Measurements from ENCODE around the gene ERP44.
"Not testable (repeated sequence)": the region's sequence is repeated elsewhere in the genome, so short reads cannot be mapped to it uniquely, and the experiment has no call there.

ERP44 gene

DNA sequence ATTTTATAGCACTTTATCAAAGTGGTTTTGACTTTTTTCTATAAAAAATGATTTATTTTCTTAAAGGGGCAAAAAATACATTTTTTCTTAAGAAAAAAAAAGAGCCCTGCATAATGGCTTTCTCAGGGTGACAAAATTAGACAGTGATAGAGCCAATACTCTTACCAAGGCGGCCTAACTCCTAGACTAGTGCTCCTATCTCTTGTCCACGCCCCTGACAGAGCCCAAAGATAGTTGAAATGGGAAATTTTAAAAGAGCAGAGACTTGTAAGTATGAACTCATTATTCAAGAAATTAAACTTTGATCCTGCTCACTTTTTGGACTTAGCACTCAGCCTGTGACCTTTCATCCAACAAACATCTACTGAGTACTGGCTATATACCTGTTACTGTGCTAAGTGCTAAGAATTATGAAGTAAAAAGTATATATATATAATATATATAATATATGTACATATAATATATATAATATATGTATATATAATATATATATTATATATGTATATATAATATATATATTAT is 1.4 kb upstream of the ERP44 start:
- DNase-seq (ENCODE audit: low read depth), result no peak

DNA sequence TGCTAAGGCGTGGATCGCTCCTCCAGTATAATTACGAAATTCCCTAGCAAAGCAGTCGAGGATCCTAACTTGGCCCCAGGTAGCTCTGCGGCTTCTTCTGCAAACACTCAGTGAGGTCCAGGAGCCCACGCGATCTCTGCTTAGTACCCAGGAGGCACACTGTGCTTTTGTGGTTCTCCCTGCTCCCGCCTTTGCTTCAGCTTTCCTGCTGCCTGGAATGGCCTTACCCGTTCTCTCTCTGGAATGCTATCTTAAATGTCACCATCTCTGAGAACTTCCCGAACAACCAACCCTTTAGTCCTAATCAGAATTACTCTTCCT is 882 bp upstream of the ERP44 start:
- DNase-seq (ENCODE audit: low read depth), result no peak

DNA sequence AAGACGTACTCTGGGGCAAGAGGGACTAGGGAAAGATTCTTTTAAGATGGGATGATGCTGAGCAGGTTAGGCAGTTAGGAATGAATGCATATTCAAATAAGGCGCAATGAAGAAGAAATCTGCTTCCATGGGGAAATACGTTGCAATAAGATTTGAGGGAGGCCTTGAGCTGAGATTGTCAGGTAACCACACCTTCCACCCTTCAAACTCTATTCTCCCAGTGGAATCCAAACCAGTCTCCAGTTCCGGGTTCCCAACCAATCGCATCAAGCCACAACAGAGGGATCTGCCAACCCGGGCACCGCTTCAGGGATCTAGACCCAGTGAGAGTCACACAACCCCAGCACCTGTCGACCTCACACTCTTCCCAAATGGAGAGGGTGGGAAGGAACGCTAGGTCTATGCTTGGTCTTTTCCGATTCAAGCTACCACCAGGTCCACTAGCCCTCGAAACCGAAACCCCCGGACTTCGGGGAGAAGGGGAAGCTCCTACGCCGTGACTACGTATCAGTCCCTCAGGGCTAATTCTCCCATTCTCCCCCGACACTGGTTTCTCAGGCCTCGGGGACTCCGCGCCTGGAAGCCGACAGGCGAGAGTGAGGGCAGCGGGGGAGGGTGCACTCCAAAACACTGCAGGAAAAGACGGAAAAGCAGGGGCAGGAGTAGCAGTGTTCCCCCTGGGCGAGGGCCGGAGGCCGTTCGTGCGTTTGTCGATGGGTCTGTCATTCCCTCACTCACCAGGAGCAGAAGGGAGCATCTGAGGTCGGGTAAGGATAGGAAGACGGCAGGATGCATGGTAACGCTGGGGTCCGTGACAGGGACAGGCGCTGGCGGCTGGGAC is 534 bp downstream of the ERP44 start:
- no peak for DNase-seq (ENCODE audit: low read depth)

DNA sequence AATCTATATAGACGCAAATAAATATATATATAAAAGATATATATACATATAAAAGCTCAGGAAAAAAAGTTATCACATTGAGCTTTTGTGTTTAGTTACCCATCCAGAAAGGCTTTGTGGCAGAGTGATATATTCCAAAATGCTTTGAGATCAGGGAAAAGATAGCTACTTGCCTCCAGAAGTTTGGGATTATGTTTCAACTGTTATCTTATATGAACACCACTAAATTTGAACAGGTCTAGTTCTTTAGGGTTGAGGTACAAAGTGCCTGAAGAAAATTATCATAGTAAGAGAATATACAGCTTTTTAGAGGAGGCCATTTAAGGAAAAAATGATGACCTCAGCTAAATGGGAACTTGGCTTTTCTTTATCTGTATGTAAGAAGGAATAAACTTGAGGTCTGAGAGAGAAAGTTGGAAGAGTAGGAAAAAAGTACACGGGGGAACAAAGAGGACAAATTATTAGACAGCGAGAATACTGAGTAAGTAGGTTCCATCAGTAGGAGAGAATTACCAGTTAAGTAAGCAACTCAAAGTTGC is 2.4 kb downstream of the ERP44 start:
- DNase-seq (ENCODE audit: low read depth), result no peak

DNA sequence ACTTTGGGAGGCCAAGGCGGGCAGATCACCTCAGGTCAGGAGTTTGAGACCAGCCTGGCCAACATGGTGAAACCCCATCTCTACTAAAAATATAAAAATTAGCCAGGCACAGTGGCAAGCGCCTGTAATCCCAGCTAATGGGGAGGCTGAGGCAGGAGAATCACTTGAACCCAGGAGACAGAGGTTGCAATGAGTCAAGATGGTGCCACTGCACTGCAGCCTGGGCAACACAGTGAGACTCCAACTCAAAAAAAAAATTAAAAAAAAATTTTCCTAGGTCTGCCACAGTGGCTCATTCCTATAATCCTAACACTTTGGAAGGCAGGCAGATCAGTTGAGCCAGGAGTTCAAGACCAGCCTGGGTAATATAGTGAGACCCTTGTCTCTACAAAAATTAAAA is 4.4 kb downstream of the ERP44 start:
- not testable (repeated sequence) for DNase-seq (ENCODE audit: low read depth)

DNA sequence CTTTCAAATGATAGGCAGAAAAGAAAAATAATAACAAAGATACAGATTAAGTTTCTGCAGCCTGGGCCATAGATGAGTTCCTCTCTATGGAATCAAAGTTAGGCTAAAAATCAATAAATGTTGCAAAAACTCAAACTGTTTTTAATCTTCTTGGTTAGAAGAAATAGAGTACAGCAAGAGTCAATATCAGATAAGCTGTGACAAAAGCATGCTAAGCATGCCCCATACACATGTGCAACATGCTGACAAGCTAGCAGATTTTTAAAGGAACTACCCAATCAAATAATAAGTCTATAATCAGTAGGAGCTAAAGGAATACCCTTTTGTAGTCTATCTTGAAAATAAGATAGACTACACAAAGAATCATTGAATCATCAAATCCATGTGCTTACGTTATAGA is 6.7 kb downstream of the ERP44 start:
- DNase-seq (ENCODE audit: low read depth), result no peak

DNA sequence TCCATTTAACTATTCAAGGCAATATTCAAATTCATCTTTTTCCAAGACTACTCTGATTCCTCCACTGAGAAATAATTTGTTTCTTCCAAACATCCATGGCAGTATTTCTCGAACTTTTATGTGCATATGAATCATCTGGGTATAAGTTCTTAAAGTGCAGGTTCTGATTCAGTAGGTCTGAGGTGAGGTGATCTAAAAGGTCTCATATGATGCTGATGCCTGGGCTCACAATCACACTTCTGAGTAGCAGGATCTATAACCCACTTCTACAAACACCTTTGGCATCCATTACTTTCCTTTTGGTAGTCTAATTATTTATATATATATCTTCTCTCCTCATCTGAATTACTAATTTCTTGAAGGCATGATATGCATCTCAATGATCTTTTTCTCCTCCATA is 7.2 kb downstream of the ERP44 start:
- no peak for DNase-seq (ENCODE audit: low read depth)

DNA sequence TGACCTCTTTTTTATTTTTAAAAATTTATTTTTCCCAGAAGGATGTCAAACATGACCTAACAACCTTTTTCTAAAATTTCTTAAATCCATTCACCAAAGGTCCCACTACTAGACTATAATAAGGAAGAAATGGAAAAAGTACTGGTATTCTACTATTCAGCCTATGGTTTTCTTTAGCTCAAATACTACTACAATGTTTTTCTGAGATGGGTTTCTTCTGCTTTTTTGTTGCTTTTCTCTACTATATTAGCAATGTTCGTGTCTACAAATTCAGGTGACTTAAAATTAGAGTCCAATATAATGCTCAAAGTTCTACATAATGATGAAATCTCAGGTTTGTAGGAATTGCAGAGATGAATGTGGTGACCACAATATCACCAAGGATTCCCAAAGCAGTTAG is 7.9 kb downstream of the ERP44 start:
- no peak for DNase-seq (ENCODE audit: low read depth)

DNA sequence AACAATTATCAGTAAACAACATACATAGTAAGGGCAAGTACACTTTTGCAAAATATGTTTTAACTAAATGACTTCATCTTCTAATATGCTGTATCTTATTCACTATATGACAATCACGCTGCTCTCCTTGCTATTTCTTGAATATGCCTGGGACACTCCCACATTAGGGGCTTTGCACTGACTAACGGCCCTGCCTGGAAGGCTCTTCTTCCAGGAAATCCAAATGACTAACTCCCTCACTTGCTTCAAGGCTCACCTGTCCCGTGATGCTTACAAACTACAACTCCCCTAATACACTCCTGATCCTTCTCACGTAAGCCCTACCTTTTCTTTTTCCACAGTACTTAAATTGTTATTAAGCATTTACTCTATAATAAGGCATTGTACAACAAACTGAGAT is 10.6 kb downstream of the ERP44 start:
- DNase-seq (ENCODE audit: low read depth), result no peak

DNA sequence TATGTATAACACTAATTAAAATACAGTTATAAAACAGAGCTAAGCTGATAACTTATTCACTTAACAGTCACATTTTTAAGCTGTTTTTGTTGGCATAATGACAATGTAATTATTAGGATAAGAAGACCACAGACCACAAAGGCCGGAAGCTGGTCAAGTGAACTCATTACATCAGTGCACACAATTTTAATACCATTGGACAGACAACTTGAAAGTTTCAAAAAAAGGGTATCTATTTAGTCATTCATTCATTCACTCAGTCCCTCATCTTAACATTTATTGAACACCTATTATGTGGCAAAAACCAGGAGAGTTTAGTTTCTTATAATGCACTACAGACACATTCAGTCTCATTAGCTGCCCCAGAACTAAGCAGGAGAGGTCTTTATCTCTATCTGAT is 11.6 kb downstream of the ERP44 start:
- DNase-seq (ENCODE audit: low read depth), result no peak

DNA sequence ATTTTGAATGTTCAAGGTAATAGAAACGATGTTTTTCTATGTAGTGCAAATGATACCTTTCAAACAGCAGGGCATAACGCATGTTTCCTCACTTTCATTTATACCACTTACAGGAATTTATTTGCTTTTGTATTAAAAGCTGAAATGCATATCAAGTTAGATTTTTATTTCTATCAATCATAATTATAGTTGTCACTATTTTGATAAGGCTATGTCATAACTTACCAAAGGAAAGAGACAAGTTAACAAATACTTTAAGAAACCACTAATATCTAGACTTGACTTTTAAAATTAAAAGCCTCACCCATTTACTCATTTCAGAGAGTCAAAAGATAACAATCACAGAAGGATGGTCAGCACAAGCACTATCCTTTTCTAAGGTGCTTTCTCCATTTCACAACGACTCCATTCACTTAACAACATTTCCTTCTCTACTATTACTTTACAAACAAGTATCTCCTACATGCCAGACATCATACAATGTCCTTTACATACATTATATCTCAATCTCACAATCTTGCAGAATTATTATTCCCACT is 12.6 kb downstream of the ERP44 start:
- DNase-seq (ENCODE audit: low read depth), result no peak

DNA sequence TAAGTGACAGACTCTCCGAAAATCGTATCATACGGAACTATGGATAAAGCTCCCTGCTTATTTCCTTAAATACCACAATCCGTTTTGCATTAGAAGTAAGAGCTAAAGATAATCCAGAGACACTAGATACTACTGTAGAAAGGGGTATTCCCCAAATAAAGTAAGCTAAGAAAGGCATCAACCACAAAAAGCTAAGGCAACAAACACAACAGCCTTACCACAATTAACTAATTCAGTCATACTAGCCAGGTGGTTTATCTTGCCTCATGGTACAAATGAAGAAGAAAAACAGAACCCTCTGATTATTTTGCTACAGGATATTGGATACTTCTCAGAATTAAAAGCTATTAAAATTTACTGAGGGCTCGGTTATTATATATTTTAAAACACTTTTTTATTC is 14.1 kb downstream of the ERP44 start:
- DNase-seq (ENCODE audit: low read depth), result no peak

DNA sequence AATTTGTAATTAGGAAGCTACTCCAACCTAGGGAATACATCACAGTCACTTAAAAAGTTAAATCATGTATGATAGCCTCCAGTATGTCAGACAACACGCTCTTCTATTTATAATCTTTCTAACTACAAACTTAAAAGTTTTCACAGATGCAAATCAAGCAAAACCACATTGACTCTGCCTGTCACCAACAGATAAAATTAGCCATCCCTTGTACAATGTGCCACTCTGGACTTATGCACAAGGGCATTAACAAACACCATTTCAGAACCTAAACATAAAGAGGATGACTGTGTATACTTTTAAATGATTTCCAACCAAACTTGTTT is 14.7 kb downstream of the ERP44 start:
- DNase-seq (ENCODE audit: low read depth), result no peak

DNA sequence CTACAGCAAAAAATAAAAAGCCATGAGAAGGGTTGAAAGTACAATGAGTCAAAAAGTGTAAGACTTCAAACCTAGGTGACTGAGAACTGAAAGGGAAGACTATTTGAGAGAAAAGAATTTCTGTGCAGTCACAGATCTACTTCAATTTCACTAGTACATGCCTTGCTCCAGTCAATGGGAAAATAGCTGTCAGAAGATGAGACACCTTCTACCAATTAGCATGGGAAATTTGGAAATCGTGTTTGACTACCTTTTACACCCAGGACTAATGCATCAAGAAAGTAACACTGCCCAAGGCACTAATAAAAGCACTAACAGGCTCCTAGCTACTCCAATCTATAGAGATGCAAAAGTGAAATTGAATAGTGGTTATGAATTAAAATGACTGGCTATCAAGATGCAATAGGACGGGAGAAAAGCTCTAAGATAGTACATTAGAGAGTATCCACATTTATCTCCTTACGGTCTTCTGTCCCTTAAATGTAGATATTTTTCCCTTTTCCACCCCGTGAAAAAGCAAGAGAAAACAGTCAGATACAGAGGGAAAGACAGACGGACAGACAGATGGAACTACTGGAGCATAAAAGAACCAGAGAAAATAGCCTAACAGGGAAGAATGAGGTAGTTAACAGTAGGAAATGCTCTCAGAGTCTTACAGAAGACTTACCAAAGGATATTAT is 15.2 kb downstream of the ERP44 start:
- no peak for DNase-seq (ENCODE audit: low read depth)

DNA sequence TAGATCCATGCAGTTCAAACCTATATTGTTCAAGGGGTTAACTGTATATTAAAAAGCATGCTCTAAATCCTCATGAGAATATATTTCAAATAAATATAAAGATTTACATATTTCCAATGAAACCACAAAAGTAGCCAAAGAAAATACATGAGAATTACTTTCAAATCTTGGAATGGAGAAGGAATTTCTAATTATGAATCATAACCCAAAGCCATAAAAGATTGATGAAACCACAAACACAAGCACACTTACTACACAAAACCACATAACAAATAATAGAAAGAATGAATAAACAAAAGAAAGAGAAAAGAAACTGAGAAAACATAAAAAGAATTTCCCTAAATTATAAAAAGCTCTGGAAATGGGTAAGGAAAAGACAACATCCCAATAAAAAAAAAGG is 16.0 kb downstream of the ERP44 start:
- no peak for DNase-seq (ENCODE audit: low read depth)

DNA sequence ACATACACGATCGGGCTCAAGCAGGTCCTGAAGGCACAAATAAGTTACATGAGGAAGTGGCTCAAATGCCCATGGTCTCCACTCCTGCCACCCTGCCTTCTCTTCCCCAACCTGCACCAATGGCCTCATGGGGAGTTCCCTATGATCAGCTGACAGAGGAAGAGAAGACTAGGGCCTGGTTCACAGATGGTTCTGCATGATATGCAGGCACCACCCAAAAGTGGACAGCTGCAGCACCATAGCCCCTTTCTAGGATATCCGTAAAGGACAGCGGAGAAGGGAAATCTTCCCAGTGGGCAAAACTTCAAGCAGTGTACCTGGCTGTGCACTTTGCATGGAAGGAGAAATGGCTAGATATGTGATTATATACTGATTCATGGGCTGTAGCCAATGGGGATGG is 22.5 kb downstream of the ERP44 start:
- not testable (repeated sequence) for DNase-seq (ENCODE audit: low read depth)

DNA sequence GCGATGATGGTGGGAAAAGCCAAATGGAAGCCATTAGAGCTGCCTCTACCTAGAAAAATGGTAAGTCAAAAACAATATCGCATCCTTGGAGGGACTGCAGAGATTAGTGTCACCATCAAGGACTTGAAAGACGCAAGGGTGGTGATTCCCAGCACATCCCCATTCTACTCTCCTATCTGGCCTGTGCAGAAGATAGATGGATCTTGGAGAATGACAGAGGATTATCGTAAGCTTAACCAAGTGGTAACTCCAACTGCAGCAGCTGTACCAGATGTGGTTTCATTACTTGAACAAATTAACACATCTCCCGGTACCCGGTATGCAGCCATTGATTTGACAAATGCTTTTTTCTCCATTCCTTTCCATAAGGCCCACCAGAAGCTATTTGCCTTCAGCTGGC is 23.8 kb downstream of the ERP44 start:
- DNase-seq (ENCODE audit: low read depth), result no peak

DNA sequence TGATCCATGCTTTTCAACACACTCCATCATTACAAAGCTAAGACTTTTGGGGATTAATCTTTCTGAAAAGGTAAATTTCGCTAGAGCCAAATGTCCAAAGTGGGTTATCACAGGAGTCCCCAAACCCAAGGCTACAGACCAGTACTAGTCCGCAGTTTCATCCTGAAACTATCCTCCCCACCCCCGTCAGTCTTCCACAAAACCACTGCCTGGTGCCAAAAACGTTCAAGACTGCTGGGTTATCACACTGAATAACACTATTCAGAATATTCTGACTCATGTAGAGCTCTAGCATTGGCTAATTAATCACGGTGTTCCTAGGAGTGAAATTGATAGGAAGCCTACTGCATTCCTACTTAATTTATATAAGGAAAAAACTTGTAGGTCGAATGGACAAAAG is 24.7 kb downstream of the ERP44 start:
- no peak for DNase-seq (ENCODE audit: low read depth)

DNA sequence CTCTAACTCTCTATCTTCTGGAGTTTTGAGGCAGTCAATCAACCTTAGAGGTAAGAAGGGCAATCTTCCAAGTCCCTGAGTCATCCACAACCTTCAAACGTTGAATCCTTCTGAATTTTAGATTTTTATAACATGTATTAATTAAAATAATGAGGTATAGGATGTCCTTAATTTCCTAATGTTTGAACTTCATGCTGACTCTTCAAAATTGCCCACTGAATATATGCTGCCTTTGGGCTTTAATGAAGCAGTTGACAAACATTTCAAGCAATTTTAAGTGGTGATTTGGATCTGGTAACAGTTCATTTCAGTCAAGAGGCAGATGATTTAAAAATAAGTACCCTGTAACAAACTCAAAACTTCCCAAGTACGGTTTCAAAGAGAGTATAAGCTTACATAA is 26.0 kb downstream of the ERP44 start:
- no peak for DNase-seq (ENCODE audit: low read depth)

DNA sequence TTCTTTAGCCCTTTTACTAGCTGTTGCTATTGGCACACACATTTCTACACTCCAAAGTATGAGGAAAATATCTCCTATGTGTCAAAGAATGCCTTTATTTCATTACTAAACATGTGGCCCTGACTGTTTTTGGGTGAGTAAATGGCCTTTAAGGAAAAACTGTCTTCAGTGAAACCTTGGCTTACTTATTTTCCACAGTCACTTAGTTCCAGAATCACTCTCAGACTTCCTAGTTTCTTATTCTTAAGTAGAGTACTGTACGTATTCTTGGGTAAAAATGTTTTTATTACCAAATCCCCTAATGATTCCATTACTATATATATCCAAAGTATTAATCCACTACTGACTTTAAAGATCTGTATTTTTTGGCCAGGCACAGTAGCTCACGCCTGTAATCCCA is 27.5 kb downstream of the ERP44 start:
- no peak for DNase-seq (ENCODE audit: low read depth)

DNA sequence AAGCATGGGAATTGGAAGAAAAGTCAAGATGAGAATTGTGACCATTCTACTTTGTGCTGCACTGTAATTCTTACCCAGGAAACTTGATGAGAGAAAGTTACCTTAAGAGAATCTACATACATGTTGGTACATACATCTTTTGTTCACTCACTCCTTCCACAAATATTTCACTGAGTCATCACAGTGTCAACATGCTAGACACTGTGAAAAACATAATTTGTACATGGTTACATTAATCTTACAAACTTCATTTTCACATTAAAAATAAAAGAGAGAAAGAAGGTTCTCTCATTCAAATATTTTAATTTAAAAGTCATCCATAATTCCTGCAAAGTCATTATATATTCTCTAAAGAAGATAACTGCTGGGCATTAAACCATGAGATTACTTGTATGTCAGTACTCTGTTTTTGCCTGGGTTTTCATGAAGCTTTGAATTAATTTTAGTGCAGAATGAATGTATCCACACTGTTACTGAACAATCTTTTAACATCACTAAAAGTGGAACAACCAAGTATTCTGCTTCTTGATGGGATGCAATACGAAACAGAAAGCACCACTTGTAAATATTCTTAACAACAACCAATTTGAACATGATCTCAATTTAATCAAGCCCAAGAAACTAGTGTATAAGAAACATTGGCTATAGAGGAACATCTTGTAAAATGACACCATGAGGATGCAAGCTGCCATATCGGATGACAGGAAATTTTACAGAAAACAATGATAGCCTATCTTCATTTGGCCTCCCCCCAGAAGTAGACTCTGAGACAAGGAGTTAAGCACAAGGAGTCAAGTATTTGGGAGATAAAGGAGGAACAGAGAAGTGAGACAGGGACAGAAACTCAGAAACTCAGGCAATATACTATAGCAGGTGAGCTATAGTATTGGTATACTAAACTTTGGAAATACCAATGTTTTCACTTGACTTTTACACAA is 28.4 kb downstream of the ERP44 start:
- DNase-seq (ENCODE audit: low read depth), result no peak

DNA sequence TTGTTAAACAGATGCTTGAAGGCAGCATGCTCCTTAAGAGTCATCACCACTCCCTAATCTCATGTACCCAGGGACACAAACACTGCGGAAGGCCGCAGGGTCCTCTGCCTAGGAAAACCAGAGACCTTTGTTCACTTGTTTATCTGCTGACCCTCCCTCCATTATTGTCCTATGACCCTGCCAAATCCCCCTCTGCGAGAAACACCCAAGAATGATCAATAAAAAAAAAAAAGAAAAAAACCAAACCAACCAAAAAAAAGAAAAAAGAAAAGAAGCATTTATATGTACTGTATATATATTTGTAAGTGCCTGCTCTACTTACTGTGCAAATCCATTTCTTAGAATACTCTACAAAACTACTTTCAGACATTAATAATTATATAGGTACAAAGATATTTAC is 29.7 kb downstream of the ERP44 start:
- not testable (repeated sequence) for DNase-seq (ENCODE audit: low read depth)

Data from stimulated activated CD8-positive, alpha-beta memory T cell treated with anti-CD3 and anti-CD28 coated beads, Interleukin-7, amount 100 ng/mL, for 24 hours (primary cell).